Endodermal cell (in vitro differentiated cells): ENCODE data around the gene UPP2. TPM values are rescaled to one million over a fixed set of nuclear protein-coding genes. Genes with fewer than 3 reads are reported as not detected.

ENCODE experiments used
- DNase-seq: peaks from one replicate; pipeline ENCODE4 v3.0.0-alpha.2; 2017
- H3K27ac ChIP-seq: 2 replicates; pipeline ENCODE4 v1.5.1; 2013; ENCODE audit warnings: mild to moderate bottlenecking, low read depth, low read length, moderate library complexity
- H3K27me3 ChIP-seq: 2 replicates; pipeline ENCODE4 v1.6.1; 2013; ENCODE audit warnings: mild to moderate bottlenecking, low read length, moderate library complexity; ENCODE audit not compliant: insufficient read depth, control insufficient read depth, poor library complexity, severe bottlenecking
- H3K36me3 ChIP-seq: 2 replicates; pipeline ENCODE4 v1.7.0; 2013; ENCODE audit warnings: mild to moderate bottlenecking, low read length, moderate library complexity; ENCODE audit not compliant: control insufficient read depth, insufficient read depth
- H3K4me1 ChIP-seq: one replicate; pipeline ENCODE4 v1.7.0; 2013; ENCODE audit warnings: low read length; ENCODE audit not compliant: control insufficient read depth, insufficient read depth
- H3K4me3 ChIP-seq: 2 replicates; pipeline ENCODE4 v1.5.1; 2013; ENCODE audit warnings: mild to moderate bottlenecking, low read length, moderate library complexity
- H3K9ac ChIP-seq: 2 replicates; pipeline ENCODE4 v1.6.1; 2013; ENCODE audit warnings: mild to moderate bottlenecking, low read length, moderate library complexity; ENCODE audit not compliant: poor library complexity, severe bottlenecking; ENCODE audit errors: extremely low read depth
- H3K9me3 ChIP-seq: 2 replicates; pipeline ENCODE4 v1.6.1; 2013; ENCODE audit warnings: mild to moderate bottlenecking, low read length, moderate library complexity; ENCODE audit not compliant: control insufficient read depth
- H3K27ac Mint-ChIP-seq: 2 replicates; pipeline ENCODE4 v1.8.0; 2020; ENCODE audit warnings: mixed read lengths
- H3K27me3 Mint-ChIP-seq: 2 replicates; pipeline ENCODE4 v1.8.0; 2021; ENCODE audit warnings: mild to moderate bottlenecking, mixed read lengths; ENCODE audit not compliant: insufficient read depth
- H3K36me3 Mint-ChIP-seq: 2 replicates; pipeline ENCODE4 v1.8.0; 2020; ENCODE audit warnings: low read depth, mixed read lengths
- H3K4me1 Mint-ChIP-seq: 2 replicates; pipeline ENCODE4 v1.8.0; 2020; ENCODE audit warnings: mixed read lengths
- H3K4me3 Mint-ChIP-seq: 2 replicates; pipeline ENCODE4 v1.8.0; 2020; ENCODE audit warnings: mild to moderate bottlenecking, moderate library complexity, mixed read lengths
- H3K9me3 Mint-ChIP-seq: 2 replicates; pipeline ENCODE4 v1.8.0; 2020; ENCODE audit warnings: mild to moderate bottlenecking, mixed read lengths
- CTCF ChIP-seq: fragments of 200-600 bp; sonication (generic); conservative IDR thresholded peaks from 2 replicates; pipeline ENCODE4 v1.5.0; 2021; ENCODE audit warnings: antibody characterized with exemption, mild to moderate bottlenecking
- WGBS, 2 experiments: methylation state at CpG; one replicate each; pipeline versions ENCODE4 v1.1.5 to v1.1.7; 2013; ENCODE audit warnings: missing lambda C conversion rate in 2 of 2, mixed read lengths in 1 of 2; ENCODE audit not compliant: insufficient coverage in 1 of 2, insufficient read length in 1 of 2; 5-methylcytosine and 5-hydroxymethylcytosine counted together
- total RNA-seq, 2 donors: library from RNA; stranded (reverse); fragmentation: NEBNext Ultra II Directional in 1 of 2; extraction: Animal tissue kit (Norgen Biotek cat#: 25700) in 1 of 2; gene quantifications; 2 replicates in 1 of 2; 3 replicates in 1 of 2; pipeline ENCODE4 v1.2.1, GENCODE V29; 2021

Gene UPP2
- total RNA-seq, 2 donors from 2014 or later = not detected

- H3K4me1 ChIP-seq = no peaks in the 10 kb centered on the region
- H3K9me3 ChIP-seq = no peaks in the 10 kb centered on the region
- Mint-ChIP-seq H3K4me1 (no peaks in the 10 kb centered on the region), H3K9me3 (peaks cover 1% of the 10 kb centered on the region), H3K27ac (no peak overlapping the region), H3K36me3 (no peaks in the 10 kb centered on the region), H3K27me3 (peaks cover 10% of the 10 kb centered on the region), H3K4me3 (no peak overlapping the region)
- H3K9ac ChIP-seq = no peak overlapping the region
- H3K27ac ChIP-seq = no peak overlapping the region
- whole genome bisulfite sequencing, 2 experiments = 92% methylated on average over 1 of the region's 1 CpG; no CpG with 5 or more reads in 1 of the 2 experiments
- no peak overlapping the region for H3K4me3 ChIP-seq
- DNase-seq = no peak
- no peaks in the 10 kb centered on the region for H3K36me3 ChIP-seq
- TF ChIP-seq CTCF = no peak
- no peaks in the 10 kb centered on the region for H3K27me3 ChIP-seq
Observed at GRCh38 chr2:158140201-158140600, 38.5 kb downstream of the UPP2 start.

GRCh38 chr2:158142165-158142564 is 40.5 kb downstream of the UPP2 start:
- TF ChIP-seq CTCF = no peak
- H3K9ac ChIP-seq = no peak overlapping the region
- no peak for DNase-seq
- WGBS, 2 experiments = 85 to 93% methylated on average over 2 of the region's 3 CpGs
- H3K36me3 ChIP-seq = no peaks in the 10 kb centered on the region
- Mint-ChIP-seq H3K4me3 (no peak overlapping the region), H3K36me3 (no peaks in the 10 kb centered on the region), H3K27me3 (peaks cover 6% of the 10 kb centered on the region), H3K9me3 (peaks cover 2% of the 10 kb centered on the region), H3K27ac (no peak overlapping the region), H3K4me1 (no peaks in the 10 kb centered on the region)
- no peaks in the 10 kb centered on the region for H3K27me3 ChIP-seq
- no peaks in the 10 kb centered on the region for H3K4me1 ChIP-seq
- H3K4me3 ChIP-seq = no peak overlapping the region
- peaks cover 3% of the 10 kb centered on the region for H3K9me3 ChIP-seq
- H3K27ac ChIP-seq = no peak overlapping the region

- H3K27ac ChIP-seq = no peak overlapping the region
- 86 to 96% methylated on average over 4 to 6 of the region's 6 CpGs for WGBS, 2 experiments
- Mint-ChIP-seq H3K27me3 (peaks cover 3% of the 10 kb centered on the region), H3K9me3 (peaks cover 5% of the 10 kb centered on the region), H3K4me3 (no peak overlapping the region), H3K27ac (no peak overlapping the region), H3K36me3 (no peaks in the 10 kb centered on the region), H3K4me1 (no peaks in the 10 kb centered on the region)
- H3K9me3 ChIP-seq = peaks cover 7% of the 10 kb centered on the region
- no peaks in the 10 kb centered on the region for H3K36me3 ChIP-seq
- no peak for TF ChIP-seq CTCF
- H3K9ac ChIP-seq = no peak overlapping the region
- DNase-seq = no peak
- no peaks in the 10 kb centered on the region for H3K4me1 ChIP-seq
- no peaks in the 10 kb centered on the region for H3K27me3 ChIP-seq
- no peak overlapping the region for H3K4me3 ChIP-seq
Observed at GRCh38 chr2:158142568-158143332, 41.1 kb downstream of the UPP2 start.
